Lower leg skin (tissue), 3 donors: ENCODE measurements around the gene MAN2A2.

Experiments
- POLR2A ChIP-seq, 2 donors: fragments of 450-650 bp; IDR thresholded peaks; one replicate each; pipeline ENCODE4 v1.6.1; 2016 to 2017; ENCODE audit warnings: antibody characterized with exemption in 2 of 2, mild to moderate bottlenecking in 1 of 2, moderate library complexity in 1 of 2
- TF ChIP-seq, protein P1 (sequence below), 3 donors: fragments of 450-650 bp; IDR thresholded peaks; one replicate each; pipeline ENCODE4 v1.5.1; 2016; ENCODE audit warnings: antibody characterized with exemption in 3 of 3, mild to moderate bottlenecking in 3 of 3, moderate library complexity in 2 of 3

GRCh38 chr15:90970274-90970673 is 67.2 kb downstream of the MAN2A2 start:
- TF ChIP-seq, protein P1, sequence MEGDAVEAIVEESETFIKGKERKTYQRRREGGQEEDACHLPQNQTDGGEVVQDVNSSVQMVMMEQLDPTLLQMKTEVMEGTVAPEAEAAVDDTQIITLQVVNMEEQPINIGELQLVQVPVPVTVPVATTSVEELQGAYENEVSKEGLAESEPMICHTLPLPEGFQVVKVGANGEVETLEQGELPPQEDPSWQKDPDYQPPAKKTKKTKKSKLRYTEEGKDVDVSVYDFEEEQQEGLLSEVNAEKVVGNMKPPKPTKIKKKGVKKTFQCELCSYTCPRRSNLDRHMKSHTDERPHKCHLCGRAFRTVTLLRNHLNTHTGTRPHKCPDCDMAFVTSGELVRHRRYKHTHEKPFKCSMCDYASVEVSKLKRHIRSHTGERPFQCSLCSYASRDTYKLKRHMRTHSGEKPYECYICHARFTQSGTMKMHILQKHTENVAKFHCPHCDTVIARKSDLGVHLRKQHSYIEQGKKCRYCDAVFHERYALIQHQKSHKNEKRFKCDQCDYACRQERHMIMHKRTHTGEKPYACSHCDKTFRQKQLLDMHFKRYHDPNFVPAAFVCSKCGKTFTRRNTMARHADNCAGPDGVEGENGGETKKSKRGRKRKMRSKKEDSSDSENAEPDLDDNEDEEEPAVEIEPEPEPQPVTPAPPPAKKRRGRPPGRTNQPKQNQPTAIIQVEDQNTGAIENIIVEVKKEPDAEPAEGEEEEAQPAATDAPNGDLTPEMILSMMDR (IDR thresholded peaks at IDR 0.05), result no peak
- TF ChIP-seq POLR2A (IDR thresholded peaks at IDR 0.05), result no peak
